GM23338 (cell line): ENCODE results near the gene ORC4. TPM values are rescaled to one million over a fixed set of nuclear protein-coding genes. Genes with fewer than 3 reads are reported as not detected.

Experiments used
- ATAC-seq: fragments of 200-7000 bp; cut with Tn5 transposase; 3 replicates; pipeline ENCODE4 v1.9.1; 2020
- DNase-seq: peaks from one replicate; pipeline ENCODE4 v3.0.0-alpha.2; 2015; ENCODE audit warnings: low spot score
- H2AFZ ChIP-seq: fragments of 200-600 bp; sonication (generic); 2 replicates; pipeline ENCODE4 v1.8.0; 2016; ENCODE audit warnings: antibody characterized with exemption, mild to moderate bottlenecking, moderate library complexity
- H3F3A ChIP-seq: fragments of 200-600 bp; sonication (generic); replicated peaks from 2 replicates; pipeline ENCODE4 v1.8.0; 2017; ENCODE audit warnings: antibody characterized with exemption, mixed run types, low read depth
- H3K27ac ChIP-seq: fragments of 200-600 bp; sonication (generic); 2 replicates; pipeline ENCODE4 v1.6.1; 2016; ENCODE audit warnings: low read depth
- H3K27me3 ChIP-seq: fragments of 200-600 bp; sonication (generic); 2 replicates; pipeline ENCODE4 v1.8.0; 2016; ENCODE audit warnings: mild to moderate bottlenecking, mixed run types, moderate library complexity; ENCODE audit not compliant: insufficient read depth
- H3K36me3 ChIP-seq: fragments of 200-600 bp; sonication (generic); 2 replicates; pipeline ENCODE4 v1.8.0; 2016; ENCODE audit warnings: mild to moderate bottlenecking; ENCODE audit not compliant: insufficient read depth
- H3K4me1 ChIP-seq: fragments of 200-600 bp; sonication (generic); 2 replicates; pipeline ENCODE4 v1.8.0; 2016; ENCODE audit warnings: mild to moderate bottlenecking, moderate library complexity; ENCODE audit not compliant: insufficient read depth
- H3K4me2 ChIP-seq: fragments of 200-600 bp; sonication (generic); 2 replicates; pipeline ENCODE4 v1.7.1; 2017; ENCODE audit warnings: mixed run types
- H3K4me3 ChIP-seq: fragments of 200-600 bp; sonication (generic); 2 replicates; pipeline ENCODE4 v1.6.1; 2016; ENCODE audit warnings: mixed run types
- H3K79me2 ChIP-seq: fragments of 200-600 bp; sonication (generic); replicated peaks from 2 replicates; pipeline ENCODE4 v1.8.0; 2017; ENCODE audit warnings: mild to moderate bottlenecking; ENCODE audit not compliant: insufficient read depth
- H3K9me2 ChIP-seq: fragments of 200-600 bp; sonication (generic); 2 replicates; pipeline ENCODE4 v1.8.0; 2017; ENCODE audit not compliant: insufficient read depth
- H4K20me1 ChIP-seq: fragments of 200-600 bp; sonication (generic); replicated peaks from 2 replicates; pipeline ENCODE4 v1.8.0; 2017; ENCODE audit warnings: mild to moderate bottlenecking; ENCODE audit not compliant: insufficient read depth
- H3K27ac Mint-ChIP-seq: 2 replicates; pipeline ENCODE4 v1.8.0; 2020; ENCODE audit warnings: inconsistent platforms, mild to moderate bottlenecking, moderate library complexity, mixed read lengths
- H3K27me3 Mint-ChIP-seq: 3 replicates; pipeline ENCODE4 v1.8.0; 2022; ENCODE audit warnings: low read depth, mild to moderate bottlenecking, moderate library complexity, mixed read lengths, inconsistent platforms; ENCODE audit not compliant: insufficient read depth, poor library complexity
- H3K36me3 Mint-ChIP-seq: 3 replicates; pipeline ENCODE4 v1.8.0; 2021; ENCODE audit warnings: low read depth, mild to moderate bottlenecking, inconsistent platforms, moderate library complexity, mixed read lengths
- H3K4me1 Mint-ChIP-seq: 3 replicates; pipeline ENCODE4 v1.8.0; 2020; ENCODE audit warnings: mild to moderate bottlenecking, inconsistent platforms, mixed read lengths
- H3K4me3 Mint-ChIP-seq: 3 replicates; pipeline ENCODE4 v1.8.0; 2021; ENCODE audit warnings: moderate library complexity, mild to moderate bottlenecking, inconsistent platforms, mixed read lengths
- H3K9me3 Mint-ChIP-seq: 3 replicates; pipeline ENCODE4 v1.8.0; 2020; ENCODE audit warnings: moderate library complexity, mild to moderate bottlenecking, inconsistent platforms, mixed read lengths
- CREB1 ChIP-seq: fragments of 250-450 bp; sonication (Bioruptor Pico); IDR thresholded peaks from 2 replicates; pipeline ENCODE4 v1.5.0; 2020; ENCODE audit warnings: low read depth, mild to moderate bottlenecking, moderate library complexity
- EZH2 ChIP-seq: fragments of 200-600 bp; sonication (generic); IDR thresholded peaks from one replicate; pipeline ENCODE4 v1.8.0; 2017; ENCODE audit warnings: antibody characterized with exemption, mild to moderate bottlenecking, low read depth; ENCODE audit not compliant: unreplicated experiment
- EZH2phosphoT487 ChIP-seq: fragments of 200-600 bp; sonication (generic); IDR thresholded peaks from one replicate; pipeline ENCODE4 v1.8.1; 2018; ENCODE audit warnings: antibody characterized with exemption; ENCODE audit not compliant: unreplicated experiment
- JUNB ChIP-seq: IDR thresholded peaks from one replicate; pipeline ENCODE4 v1.6.1; 2016; ENCODE audit warnings: antibody characterized with exemption; ENCODE audit not compliant: unreplicated experiment
- NANOG ChIP-seq: IDR thresholded peaks from 2 replicates; pipeline ENCODE4 v1.6.1; 2016; ENCODE audit warnings: antibody characterized with exemption, borderline replicate concordance
- POLR2AphosphoS5 ChIP-seq: IDR thresholded peaks from 2 replicates; pipeline ENCODE4 v1.6.1; 2016; ENCODE audit warnings: antibody characterized with exemption, low read depth
- STAT1 ChIP-seq: IDR thresholded peaks from one replicate; pipeline ENCODE4 v1.6.1; 2016; ENCODE audit warnings: antibody characterized with exemption; ENCODE audit not compliant: unreplicated experiment
- polyA plus RNA-seq: library from polyadenylated mRNA; unstranded; fragments of >200 nt; fragmentation: Nextera tagmentation; extraction: Ambion mirVana; gene quantifications from 2 replicates; pipeline ENCODE4 v1.2.1, GENCODE V29; 2016
- total RNA-seq: library from RNA; depleted of rRNA; stranded (reverse); fragments of >200 nt; shearing (Covaris generic); gene quantifications from 2 replicates; pipeline ENCODE4 v1.2.3, GENCODE V29; 2014
- TF ChIP-seq, protein P1 (sequence below): fragments of 250-450 bp; sonication (Bioruptor Pico); IDR thresholded peaks from 2 replicates; pipeline ENCODE4 v1.5.0; 2020; ENCODE audit warnings: mild to moderate bottlenecking, moderate library complexity
- TF ChIP-seq, protein P2 (sequence below): IDR thresholded peaks from 2 replicates; pipeline ENCODE4 v1.6.1; 2016; ENCODE audit warnings: antibody characterized with exemption

ORC4 gene
- total and polyA plus RNA-seq, 2 experiments from 2014 or later: 47.5 to 177 TPM

DNA sequence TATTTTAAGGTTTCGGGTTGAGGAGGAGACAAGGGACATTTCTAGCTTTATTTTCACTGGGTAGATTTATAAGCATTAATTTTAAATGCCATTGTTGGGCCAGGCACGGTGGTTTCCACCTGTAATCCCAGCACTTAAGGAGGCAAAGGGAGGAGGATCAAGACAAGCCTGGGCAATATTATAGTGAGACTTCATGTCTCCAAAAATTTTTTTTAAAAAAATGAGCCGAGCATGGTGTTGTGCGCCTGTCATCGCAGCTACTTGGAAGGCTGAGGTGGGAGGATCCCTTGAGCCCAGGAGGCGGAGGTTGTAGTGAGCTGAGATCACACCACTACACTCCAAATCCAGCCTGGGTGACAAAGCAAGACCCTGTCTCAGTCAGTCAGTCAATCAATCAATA lies 45.4 kb upstream of the ORC4 start:
- H3F3A ChIP-seq: no peaks in the 10 kb centered on the region
- H3K4me1 Mint-ChIP-seq: peaks cover 5% of the 10 kb centered on the region
- H3K4me1 ChIP-seq: 0 out of 2 replicates have a peak, but pooled peaks cover 5% of the 10 kb centered on the region
- H3K27ac Mint-ChIP-seq: no peak overlapping the region
- H3K27ac ChIP-seq: no peak overlapping the region
- ATAC-seq (no peak), DNase-seq (no peak)
- H3K4me3 ChIP-seq: no peak overlapping the region
- no peaks in the 10 kb centered on the region for H3K9me3 Mint-ChIP-seq
- H4K20me1 ChIP-seq: no peaks in the 10 kb centered on the region
- no peak overlapping the region for H3K4me2 ChIP-seq
- no peak overlapping the region for H3K4me3 Mint-ChIP-seq
- H3K27me3 Mint-ChIP-seq: peaks cover 2% of the 10 kb centered on the region
- no peaks in the 10 kb centered on the region for H3K79me2 ChIP-seq
- H3K9me2 ChIP-seq: no peaks in the 10 kb centered on the region
- H3K27me3 ChIP-seq: no peaks in the 10 kb centered on the region
- no peak for TF ChIP-seq CREB1 (CRISPR knock-in tag)
- TF ChIP-seq JUNB: no peak
- no peak for TF ChIP-seq NANOG
- TF ChIP-seq STAT1: no peak
- no peak for TF ChIP-seq EZH2
- TF ChIP-seq EZH2phosphoT487: no peak
- TF ChIP-seq, protein P1, sequence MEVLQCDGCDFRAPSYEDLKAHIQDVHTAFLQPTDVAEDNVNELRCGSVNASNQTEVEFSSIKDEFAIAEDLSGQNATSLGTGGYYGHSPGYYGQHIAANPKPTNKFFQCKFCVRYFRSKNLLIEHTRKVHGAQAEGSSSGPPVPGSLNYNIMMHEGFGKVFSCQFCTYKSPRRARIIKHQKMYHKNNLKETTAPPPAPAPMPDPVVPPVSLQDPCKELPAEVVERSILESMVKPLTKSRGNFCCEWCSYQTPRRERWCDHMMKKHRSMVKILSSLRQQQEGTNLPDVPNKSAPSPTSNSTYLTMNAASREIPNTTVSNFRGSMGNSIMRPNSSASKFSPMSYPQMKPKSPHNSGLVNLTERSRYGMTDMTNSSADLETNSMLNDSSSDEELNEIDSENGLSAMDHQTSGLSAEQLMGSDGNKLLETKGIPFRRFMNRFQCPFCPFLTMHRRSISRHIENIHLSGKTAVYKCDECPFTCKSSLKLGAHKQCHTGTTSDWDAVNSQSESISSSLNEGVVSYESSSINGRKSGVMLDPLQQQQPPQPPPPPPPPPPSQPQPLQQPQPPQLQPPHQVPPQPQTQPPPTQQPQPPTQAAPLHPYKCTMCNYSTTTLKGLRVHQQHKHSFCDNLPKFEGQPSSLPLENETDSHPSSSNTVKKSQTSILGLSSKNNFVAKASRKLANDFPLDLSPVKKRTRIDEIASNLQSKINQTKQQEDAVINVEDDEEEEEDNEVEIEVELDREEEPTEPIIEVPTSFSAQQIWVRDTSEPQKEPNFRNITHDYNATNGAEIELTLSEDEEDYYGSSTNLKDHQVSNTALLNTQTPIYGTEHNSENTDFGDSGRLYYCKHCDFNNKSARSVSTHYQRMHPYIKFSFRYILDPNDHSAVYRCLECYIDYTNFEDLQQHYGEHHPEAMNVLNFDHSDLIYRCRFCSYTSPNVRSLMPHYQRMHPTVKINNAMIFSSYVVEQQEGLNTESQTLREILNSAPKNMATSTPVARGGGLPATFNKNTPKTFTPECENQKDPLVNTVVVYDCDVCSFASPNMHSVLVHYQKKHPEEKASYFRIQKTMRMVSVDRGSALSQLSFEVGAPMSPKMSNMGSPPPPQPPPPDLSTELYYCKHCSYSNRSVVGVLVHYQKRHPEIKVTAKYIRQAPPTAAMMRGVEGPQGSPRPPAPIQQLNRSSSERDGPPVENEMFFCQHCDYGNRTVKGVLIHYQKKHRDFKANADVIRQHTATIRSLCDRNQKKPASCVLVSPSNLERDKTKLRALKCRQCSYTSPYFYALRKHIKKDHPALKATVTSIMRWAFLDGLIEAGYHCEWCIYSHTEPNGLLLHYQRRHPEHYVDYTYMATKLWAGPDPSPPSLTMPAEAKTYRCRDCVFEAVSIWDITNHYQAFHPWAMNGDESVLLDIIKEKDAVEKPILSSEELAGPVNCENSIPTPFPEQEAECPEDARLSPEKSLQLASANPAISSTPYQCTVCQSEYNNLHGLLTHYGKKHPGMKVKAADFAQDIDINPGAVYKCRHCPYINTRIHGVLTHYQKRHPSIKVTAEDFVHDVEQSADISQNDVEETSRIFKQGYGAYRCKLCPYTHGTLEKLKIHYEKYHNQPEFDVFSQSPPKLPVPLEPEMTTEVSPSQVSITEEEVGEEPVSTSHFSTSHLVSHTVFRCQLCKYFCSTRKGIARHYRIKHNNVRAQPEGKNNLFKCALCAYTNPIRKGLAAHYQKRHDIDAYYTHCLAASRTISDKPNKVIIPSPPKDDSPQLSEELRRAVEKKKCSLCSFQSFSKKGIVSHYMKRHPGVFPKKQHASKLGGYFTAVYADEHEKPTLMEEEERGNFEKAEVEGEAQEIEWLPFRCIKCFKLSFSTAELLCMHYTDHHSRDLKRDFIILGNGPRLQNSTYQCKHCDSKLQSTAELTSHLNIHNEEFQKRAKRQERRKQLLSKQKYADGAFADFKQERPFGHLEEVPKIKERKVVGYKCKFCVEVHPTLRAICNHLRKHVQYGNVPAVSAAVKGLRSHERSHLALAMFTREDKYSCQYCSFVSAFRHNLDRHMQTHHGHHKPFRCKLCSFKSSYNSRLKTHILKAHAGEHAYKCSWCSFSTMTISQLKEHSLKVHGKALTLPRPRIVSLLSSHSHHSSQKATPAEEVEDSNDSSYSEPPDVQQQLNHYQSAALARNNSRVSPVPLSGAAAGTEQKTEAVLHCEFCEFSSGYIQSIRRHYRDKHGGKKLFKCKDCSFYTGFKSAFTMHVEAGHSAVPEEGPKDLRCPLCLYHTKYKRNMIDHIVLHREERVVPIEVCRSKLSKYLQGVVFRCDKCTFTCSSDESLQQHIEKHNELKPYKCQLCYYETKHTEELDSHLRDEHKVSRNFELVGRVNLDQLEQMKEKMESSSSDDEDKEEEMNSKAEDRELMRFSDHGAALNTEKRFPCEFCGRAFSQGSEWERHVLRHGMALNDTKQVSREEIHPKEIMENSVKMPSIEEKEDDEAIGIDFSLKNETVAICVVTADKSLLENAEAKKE: no peak
- TF ChIP-seq POLR2AphosphoS5: no peak
- TF ChIP-seq, protein P2, sequence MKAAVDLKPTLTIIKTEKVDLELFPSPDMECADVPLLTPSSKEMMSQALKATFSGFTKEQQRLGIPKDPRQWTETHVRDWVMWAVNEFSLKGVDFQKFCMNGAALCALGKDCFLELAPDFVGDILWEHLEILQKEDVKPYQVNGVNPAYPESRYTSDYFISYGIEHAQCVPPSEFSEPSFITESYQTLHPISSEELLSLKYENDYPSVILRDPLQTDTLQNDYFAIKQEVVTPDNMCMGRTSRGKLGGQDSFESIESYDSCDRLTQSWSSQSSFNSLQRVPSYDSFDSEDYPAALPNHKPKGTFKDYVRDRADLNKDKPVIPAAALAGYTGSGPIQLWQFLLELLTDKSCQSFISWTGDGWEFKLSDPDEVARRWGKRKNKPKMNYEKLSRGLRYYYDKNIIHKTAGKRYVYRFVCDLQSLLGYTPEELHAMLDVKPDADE: no peak
- no peaks in the 10 kb centered on the region for H3K36me3 ChIP-seq
- no peaks in the 10 kb centered on the region for H3K36me3 Mint-ChIP-seq
- H2AFZ ChIP-seq: no peak overlapping the region
